Loucy (cell line): ENCODE measurements around the gene BRSK2.

Source experiments
- EZH2phosphoT487 ChIP-seq: fragments of 200-600 bp; IDR thresholded peaks from 2 replicates; pipeline ENCODE4 v1.6.1; 2018; ENCODE audit warnings: antibody characterized with exemption, mild to moderate bottlenecking, moderate library complexity, borderline replicate concordance
- TF ChIP-seq, protein P1 (sequence below): fragments of 200-600 bp; sonication (generic); conservative IDR thresholded peaks from 2 replicates; pipeline ENCODE4 v1.5.1; 2014; ENCODE audit warnings: mild to moderate bottlenecking, antibody characterized with exemption, low read length

DNA sequence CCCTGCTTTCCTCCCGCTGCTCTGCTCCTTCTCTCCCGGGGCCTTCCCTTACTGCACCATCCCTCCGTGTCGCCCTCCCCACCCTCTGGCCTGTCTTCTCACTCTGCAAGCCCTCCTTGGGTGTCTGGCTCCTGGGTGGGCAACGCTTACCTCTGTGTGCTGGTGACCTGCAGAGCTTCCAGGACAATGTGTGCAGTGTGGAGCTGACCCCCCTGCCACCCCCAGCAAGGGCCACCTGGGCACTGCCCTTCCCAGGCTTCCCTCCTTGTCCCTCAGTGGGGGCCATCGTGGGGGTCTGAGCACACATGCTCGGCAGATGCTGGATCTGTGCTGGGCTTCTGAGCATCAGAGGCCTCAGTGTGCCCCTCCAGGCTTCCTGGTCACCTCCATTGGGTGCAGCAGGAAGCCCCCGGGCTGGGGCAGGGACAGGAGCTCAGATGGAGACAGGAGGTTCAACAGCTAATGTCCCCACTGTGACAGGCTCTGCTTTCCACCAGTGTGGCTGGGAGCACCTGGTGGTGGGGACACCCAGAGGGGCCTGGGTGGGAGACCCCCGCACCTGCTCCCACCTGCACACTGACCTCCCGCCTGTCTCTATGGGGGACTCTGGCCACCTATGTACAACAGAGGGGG, 7.8 kb upstream of the BRSK2 start:
- TF ChIP-seq, protein P1, sequence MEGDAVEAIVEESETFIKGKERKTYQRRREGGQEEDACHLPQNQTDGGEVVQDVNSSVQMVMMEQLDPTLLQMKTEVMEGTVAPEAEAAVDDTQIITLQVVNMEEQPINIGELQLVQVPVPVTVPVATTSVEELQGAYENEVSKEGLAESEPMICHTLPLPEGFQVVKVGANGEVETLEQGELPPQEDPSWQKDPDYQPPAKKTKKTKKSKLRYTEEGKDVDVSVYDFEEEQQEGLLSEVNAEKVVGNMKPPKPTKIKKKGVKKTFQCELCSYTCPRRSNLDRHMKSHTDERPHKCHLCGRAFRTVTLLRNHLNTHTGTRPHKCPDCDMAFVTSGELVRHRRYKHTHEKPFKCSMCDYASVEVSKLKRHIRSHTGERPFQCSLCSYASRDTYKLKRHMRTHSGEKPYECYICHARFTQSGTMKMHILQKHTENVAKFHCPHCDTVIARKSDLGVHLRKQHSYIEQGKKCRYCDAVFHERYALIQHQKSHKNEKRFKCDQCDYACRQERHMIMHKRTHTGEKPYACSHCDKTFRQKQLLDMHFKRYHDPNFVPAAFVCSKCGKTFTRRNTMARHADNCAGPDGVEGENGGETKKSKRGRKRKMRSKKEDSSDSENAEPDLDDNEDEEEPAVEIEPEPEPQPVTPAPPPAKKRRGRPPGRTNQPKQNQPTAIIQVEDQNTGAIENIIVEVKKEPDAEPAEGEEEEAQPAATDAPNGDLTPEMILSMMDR: no peak
- TF ChIP-seq EZH2phosphoT487: no peak
